Adrenal gland (tissue), 5 donors: ENCODE measurements around the gene MAP4K3.

Source experiments
- CTCF ChIP-seq, 6 experiments: fragments of 450-650 bp in 4 of 6; fragments of 200-600 bp in 2 of 6; sonication (generic) in 1 of 6; IDR thresholded peaks; 1 replicate in 5 of 6; 2 replicates in 1 of 6; pipeline versions ENCODE4 v1.5.1 to v1.8.0; 2016 to 2021; ENCODE audit warnings: antibody characterized with exemption in 6 of 6, mild to moderate bottlenecking in 2 of 6, moderate library complexity in 1 of 6
- POLR2A ChIP-seq, 2 donors: fragments of 450-650 bp; IDR thresholded peaks; one replicate each; pipeline ENCODE4 v1.6.1; 2017; ENCODE audit warnings: antibody characterized with exemption in 2 of 2, mild to moderate bottlenecking in 2 of 2, moderate library complexity in 1 of 2
- donor health status: DM: no; HTN: no; CAD: no.

- no peak for TF ChIP-seq CTCF (IDR thresholded peaks at IDR 0.05)
- TF ChIP-seq POLR2A (IDR thresholded peaks at IDR 0.05) = no peak
Observed at GRCh38 chr2:39377226-39377939, 59.7 kb downstream of the MAP4K3 start.
